Measurements from ENCODE around the gene GNL1. TPM values are rescaled to one million over a fixed set of nuclear protein-coding genes. Genes with fewer than 3 reads are reported as not detected.

GNL1 gene
- total RNA-seq, 1 donor from 2014 or later = 54.8 TPM

GRCh38 chr6:30555816-30556065 lies 548 bp downstream of the GNL1 start:
- Histone ChIP-seq H3K27ac (peak overlapping the region; percentile 99), H3K4me1 (peaks cover 25% of the 10 kb centered on the region), H3K4me3 (peak overlapping the region; percentile 92), H3K9me3 (no peaks in the 10 kb centered on the region), H3K27me3 (no peaks in the 10 kb centered on the region), H3K36me3 (peaks cover 36% of the 10 kb centered on the region)
- DNase-seq = no peak
- TF ChIP-seq, protein P1, sequence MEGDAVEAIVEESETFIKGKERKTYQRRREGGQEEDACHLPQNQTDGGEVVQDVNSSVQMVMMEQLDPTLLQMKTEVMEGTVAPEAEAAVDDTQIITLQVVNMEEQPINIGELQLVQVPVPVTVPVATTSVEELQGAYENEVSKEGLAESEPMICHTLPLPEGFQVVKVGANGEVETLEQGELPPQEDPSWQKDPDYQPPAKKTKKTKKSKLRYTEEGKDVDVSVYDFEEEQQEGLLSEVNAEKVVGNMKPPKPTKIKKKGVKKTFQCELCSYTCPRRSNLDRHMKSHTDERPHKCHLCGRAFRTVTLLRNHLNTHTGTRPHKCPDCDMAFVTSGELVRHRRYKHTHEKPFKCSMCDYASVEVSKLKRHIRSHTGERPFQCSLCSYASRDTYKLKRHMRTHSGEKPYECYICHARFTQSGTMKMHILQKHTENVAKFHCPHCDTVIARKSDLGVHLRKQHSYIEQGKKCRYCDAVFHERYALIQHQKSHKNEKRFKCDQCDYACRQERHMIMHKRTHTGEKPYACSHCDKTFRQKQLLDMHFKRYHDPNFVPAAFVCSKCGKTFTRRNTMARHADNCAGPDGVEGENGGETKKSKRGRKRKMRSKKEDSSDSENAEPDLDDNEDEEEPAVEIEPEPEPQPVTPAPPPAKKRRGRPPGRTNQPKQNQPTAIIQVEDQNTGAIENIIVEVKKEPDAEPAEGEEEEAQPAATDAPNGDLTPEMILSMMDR (IDR thresholded peaks at IDR 0.05) = no peak
- intact Hi-C loops (cut with DNase I) = no loop called here
- ATAC-seq = no peak

- peak overlapping the region; percentile 92 for H3K4me3 ChIP-seq
- H3K4me1 ChIP-seq = peaks cover 25% of the 10 kb centered on the region
- DNase-seq = peak; percentile 76
- no peaks in the 10 kb centered on the region for H3K27me3 ChIP-seq
- H3K36me3 ChIP-seq = peaks cover 41% of the 10 kb centered on the region
- ATAC-seq = peak; percentile 3
- intact Hi-C loops (cut with DNase I) = no loop called here
- peak overlapping the region; percentile 99 for H3K27ac ChIP-seq
- TF ChIP-seq, protein P1 (IDR thresholded peaks at IDR 0.05) = no peak
- H3K9me3 ChIP-seq = no peaks in the 10 kb centered on the region
Observed at GRCh38 chr6:30554962-30555815, 1.1 kb downstream of the GNL1 start.

DNA sequence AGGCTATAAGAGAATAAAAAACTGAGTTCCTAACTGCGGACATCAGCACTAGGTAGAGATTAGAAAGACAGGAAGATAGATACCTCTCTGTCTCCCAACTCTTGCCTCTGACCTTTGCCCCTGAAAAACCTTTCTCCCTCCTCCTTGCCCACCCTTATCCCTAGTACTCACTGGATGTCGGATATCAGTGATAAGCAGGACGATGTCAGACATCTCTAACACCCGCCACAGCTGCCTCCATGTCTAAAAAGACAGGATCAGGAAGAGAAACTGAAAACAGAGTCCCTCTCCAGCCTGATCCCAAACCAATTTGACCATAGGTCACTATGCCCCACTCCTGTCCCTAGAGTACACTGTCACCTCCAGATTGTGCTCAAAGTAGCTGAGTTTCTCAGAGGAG lies 1.9 kb downstream of the GNL1 start:
- H3K36me3 ChIP-seq = peaks cover 47% of the 10 kb centered on the region
- peaks cover 25% of the 10 kb centered on the region for H3K4me1 ChIP-seq
- H3K27me3 ChIP-seq = no peaks in the 10 kb centered on the region
- H3K9me3 ChIP-seq = no peaks in the 10 kb centered on the region
- TF ChIP-seq, protein P1 (IDR thresholded peaks at IDR 0.05) = no peak
- H3K27ac ChIP-seq = no peak overlapping the region
- H3K4me3 ChIP-seq = no peak overlapping the region
- DNase-seq = no peak
- ATAC-seq = no peak
- intact Hi-C loops (cut with DNase I) = no loop called here

DNA sequence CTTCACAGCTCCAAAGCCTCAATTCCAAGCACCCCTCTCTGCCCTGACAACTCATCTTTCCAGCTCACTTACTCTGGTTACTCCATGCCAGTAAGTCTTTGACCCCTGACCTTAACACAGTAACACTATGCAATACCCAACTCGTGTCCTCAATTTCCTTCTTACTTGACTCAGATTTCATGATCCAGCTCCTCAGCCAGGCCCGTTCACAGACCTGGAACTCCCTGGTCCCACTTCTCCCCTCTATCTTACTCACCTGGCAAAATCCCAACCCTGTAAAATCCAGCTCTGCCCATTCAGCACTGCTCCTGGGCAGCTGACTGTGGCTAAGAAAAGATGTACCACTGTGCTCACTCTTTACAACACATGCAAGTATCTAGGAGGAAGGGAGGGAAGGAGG lies 7.9 kb downstream of the GNL1 start:
- no peak overlapping the region for H3K27ac ChIP-seq
- intact Hi-C loops (cut with DNase I) = no loop called here
- H3K9me3 ChIP-seq = no peaks in the 10 kb centered on the region
- H3K36me3 ChIP-seq = peaks cover 66% of the 10 kb centered on the region
- ATAC-seq = peak; percentile 16
- H3K4me1 ChIP-seq = peaks cover 11% of the 10 kb centered on the region
- TF ChIP-seq, protein P1 (IDR thresholded peaks at IDR 0.05) = no peak
- no peak overlapping the region for H3K4me3 ChIP-seq
- no peak for DNase-seq
- H3K27me3 ChIP-seq = no peaks in the 10 kb centered on the region

- no peaks in the 10 kb centered on the region for H3K27me3 ChIP-seq
- no peak overlapping the region for H3K27ac ChIP-seq
- H3K4me3 ChIP-seq = no peak overlapping the region
- no peaks in the 10 kb centered on the region for H3K9me3 ChIP-seq
- TF ChIP-seq, protein P1 (IDR thresholded peaks at IDR 0.05) = no peak
- peaks cover 57% of the 10 kb centered on the region for H3K36me3 ChIP-seq
- intact Hi-C loops (cut with DNase I) = no loop called here
- no peak for DNase-seq
- H3K4me1 ChIP-seq = peaks cover 21% of the 10 kb centered on the region
- peak; percentile 16 for ATAC-seq
Observed at GRCh38 chr6:30547454-30547853, 8.8 kb downstream of the GNL1 start.
